Hepatocyte (in vitro differentiated cells): Measurements from ENCODE around the gene GRHPR.

ENCODE experiments used
- EZH2 ChIP-seq: fragments of 200-600 bp; sonication (generic); IDR thresholded peaks from 2 replicates; pipeline ENCODE4 v1.6.1; 2016; ENCODE audit warnings: antibody characterized with exemption, mild to moderate bottlenecking, borderline replicate concordance
- TF ChIP-seq, protein P1 (sequence below): fragments of 200-600 bp; sonication (generic); IDR thresholded peaks from 2 replicates; pipeline ENCODE4 v1.5.1; 2016; ENCODE audit warnings: antibody characterized with exemption, mild to moderate bottlenecking; ENCODE audit not compliant: poor library complexity

DNA sequence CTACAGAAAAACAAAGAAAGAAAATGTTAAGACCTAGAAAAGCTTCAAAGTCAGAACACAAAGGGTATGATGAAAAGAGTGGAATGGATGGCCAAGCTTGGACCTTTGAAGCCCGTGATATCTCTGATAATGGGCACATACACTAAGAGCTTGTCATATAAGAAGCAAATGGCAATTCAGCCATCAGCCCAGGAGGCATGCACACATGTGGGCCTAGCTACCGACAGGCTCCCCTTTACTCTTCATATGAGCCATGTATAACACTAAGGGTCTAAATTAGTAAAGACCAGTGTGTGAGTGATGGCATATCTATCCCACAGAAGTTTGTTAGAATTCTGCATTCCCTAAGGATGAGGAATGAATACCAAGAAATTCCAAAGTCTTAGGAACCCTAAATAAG, 20.1 kb downstream of the GRHPR start:
- TF ChIP-seq, protein P1, sequence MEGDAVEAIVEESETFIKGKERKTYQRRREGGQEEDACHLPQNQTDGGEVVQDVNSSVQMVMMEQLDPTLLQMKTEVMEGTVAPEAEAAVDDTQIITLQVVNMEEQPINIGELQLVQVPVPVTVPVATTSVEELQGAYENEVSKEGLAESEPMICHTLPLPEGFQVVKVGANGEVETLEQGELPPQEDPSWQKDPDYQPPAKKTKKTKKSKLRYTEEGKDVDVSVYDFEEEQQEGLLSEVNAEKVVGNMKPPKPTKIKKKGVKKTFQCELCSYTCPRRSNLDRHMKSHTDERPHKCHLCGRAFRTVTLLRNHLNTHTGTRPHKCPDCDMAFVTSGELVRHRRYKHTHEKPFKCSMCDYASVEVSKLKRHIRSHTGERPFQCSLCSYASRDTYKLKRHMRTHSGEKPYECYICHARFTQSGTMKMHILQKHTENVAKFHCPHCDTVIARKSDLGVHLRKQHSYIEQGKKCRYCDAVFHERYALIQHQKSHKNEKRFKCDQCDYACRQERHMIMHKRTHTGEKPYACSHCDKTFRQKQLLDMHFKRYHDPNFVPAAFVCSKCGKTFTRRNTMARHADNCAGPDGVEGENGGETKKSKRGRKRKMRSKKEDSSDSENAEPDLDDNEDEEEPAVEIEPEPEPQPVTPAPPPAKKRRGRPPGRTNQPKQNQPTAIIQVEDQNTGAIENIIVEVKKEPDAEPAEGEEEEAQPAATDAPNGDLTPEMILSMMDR = no peak
- no peak for TF ChIP-seq EZH2
